HepG2 (cell line): ENCODE measurements around the gene TPM2. TPM values are rescaled to one million over a fixed set of nuclear protein-coding genes. Genes with fewer than 3 reads are reported as not detected.

Experiments used
- HOXA9 ChIP-seq: sonication (generic); formaldehyde crosslinking; IDR thresholded peaks from 2 replicates; pipeline ENCODE4 v1.8.1; 2022; ENCODE audit warnings: missing genetic modification reagents, mild to moderate bottlenecking, moderate library complexity, borderline replicate concordance
- MEIS2 ChIP-seq: sonication (generic); formaldehyde crosslinking; IDR thresholded peaks from 2 replicates; pipeline ENCODE4 v1.9.0; 2021; ENCODE audit warnings: mild to moderate bottlenecking, missing genetic modification reagents
- MNT ChIP-seq: fragments of 450-650 bp; IDR thresholded peaks from 2 replicates; pipeline ENCODE4 v1.6.1; 2016
- RERE ChIP-seq: IDR thresholded peaks from 2 replicates; pipeline ENCODE4 v1.6.1; 2016; ENCODE audit warnings: low read depth, missing genetic modification reagents, missing compliant biosample characterization
- SIN3B ChIP-seq: fragments of 150-350 bp; IDR thresholded peaks from 2 replicates; pipeline ENCODE4 v1.6.1; 2014; ENCODE audit warnings: low read length
- ZFP37 ChIP-seq: sonication (generic); formaldehyde crosslinking; IDR thresholded peaks from 2 replicates; pipeline ENCODE4 v1.4.0; 2020; ENCODE audit warnings: missing genetic modification reagents, borderline replicate concordance
- ZHX1 ChIP-seq: sonication (generic); formaldehyde crosslinking; IDR thresholded peaks from 2 replicates; pipeline ENCODE4 v1.8.1; 2022; ENCODE audit warnings: low read depth, mild to moderate bottlenecking, missing genetic modification reagents
- ZNF780A ChIP-seq: sonication (generic); formaldehyde crosslinking; IDR thresholded peaks from 2 replicates; pipeline ENCODE4 v1.8.0; 2022; ENCODE audit warnings: mild to moderate bottlenecking, missing genetic modification reagents, moderate library complexity
- polyA plus RNA-seq, 8 experiments: library from polyadenylated mRNA; depleted of rRNA in 3 of 8; stranded (reverse) in 7 of 8; unstranded in 1 of 8; fragments of >200 nt; fragmentation: Illumina TruSeq in 4 of 8; extraction: Trizol in 4 of 8; gene quantifications; 2 replicates each; pipeline versions ENCODE4 v1.2.1 to v1.2.3, GENCODE V29; 2011 to 2016; ENCODE audit warnings: low read depth in 4 of 8, missing spikeins in 1 of 8, mixed read lengths in 1 of 8; ENCODE audit not compliant: insufficient read depth in 1 of 8
- total RNA-seq, 5 experiments: library from RNA; depleted of rRNA; stranded (reverse); fragments of >200 nt; fragmentation: Illumina TruSeq; extraction: Trizol; gene quantifications; 2 replicates each; pipeline ENCODE4 v1.2.3, GENCODE V29; 2016; ENCODE audit warnings: low read depth in 1 of 5

The TPM2 gene
- total and polyA plus RNA-seq, 2 of the 13 experiments (the other 11 are each of a cell fraction or from before 2014, with no cell fraction given) = 3.1 to 10.7 TPM

- TF ChIP-seq RERE (no peak), ZHX1 (CRISPR knock-in tag) (no peak), SIN3B (no peak), MNT (no peak), MEIS2 (CRISPR knock-in tag) (no peak), ZNF780A (CRISPR knock-in tag) (no peak), ZFP37 (no peak), HOXA9 (no peak)
- TF ChIP-seq, all 625 proteins: peak for 0
Observed at GRCh38 chr9:35725362-35725761, 35.6 kb upstream of the TPM2 start (continued).
